Fibroblast of villous mesenchyme (primary cell): ENCODE measurements around the gene MAD1L1. TPM values are rescaled to one million over a fixed set of nuclear protein-coding genes. Genes with fewer than 3 reads are reported as not detected.

Experiments used
- DNase-seq: peaks from one replicate; pipeline ENCODE4 v3.0.0-alpha.2; 2010; ENCODE audit warnings: low read depth
- H3K4me3 ChIP-seq: 2 replicates; pipeline ENCODE4 v1.5.1; 2011; ENCODE audit warnings: low read depth, mild to moderate bottlenecking, low read length
- total RNA-seq: library from RNA; depleted of rRNA; stranded (reverse); fragments of >200 nt; gene quantifications from 2 replicates; pipeline ENCODE4 v1.2.3, GENCODE V29; 2012
- TF ChIP-seq, protein P1 (sequence below): IDR thresholded peaks from 2 replicates; pipeline ENCODE4 v1.5.1; 2012; ENCODE audit warnings: low read depth, mild to moderate bottlenecking, low read length; ENCODE audit not compliant: insufficient read depth

The MAD1L1 gene
- total RNA-seq, 1 donor = 43.6 TPM

DNA sequence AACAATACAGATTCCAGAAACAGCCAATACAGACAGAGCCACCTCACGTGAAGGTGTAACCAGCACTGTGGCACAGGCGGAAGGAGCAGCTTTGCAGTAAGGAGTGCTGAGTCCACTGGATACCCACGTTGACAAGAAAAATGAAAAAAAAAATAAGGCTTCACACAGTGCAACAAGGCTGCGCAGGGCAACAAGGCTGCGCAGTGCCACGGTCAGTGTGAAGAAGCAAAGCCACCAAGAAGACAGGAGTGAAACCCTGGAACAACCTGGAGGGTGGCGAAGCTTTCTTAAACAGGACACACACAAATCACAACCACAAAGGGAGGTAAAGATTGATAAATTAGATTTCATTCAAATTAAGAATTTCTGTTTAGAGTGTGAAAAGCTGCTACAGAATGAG is 204.0 kb downstream of the MAD1L1 start:
- no peak for DNase-seq
- TF ChIP-seq, protein P1, sequence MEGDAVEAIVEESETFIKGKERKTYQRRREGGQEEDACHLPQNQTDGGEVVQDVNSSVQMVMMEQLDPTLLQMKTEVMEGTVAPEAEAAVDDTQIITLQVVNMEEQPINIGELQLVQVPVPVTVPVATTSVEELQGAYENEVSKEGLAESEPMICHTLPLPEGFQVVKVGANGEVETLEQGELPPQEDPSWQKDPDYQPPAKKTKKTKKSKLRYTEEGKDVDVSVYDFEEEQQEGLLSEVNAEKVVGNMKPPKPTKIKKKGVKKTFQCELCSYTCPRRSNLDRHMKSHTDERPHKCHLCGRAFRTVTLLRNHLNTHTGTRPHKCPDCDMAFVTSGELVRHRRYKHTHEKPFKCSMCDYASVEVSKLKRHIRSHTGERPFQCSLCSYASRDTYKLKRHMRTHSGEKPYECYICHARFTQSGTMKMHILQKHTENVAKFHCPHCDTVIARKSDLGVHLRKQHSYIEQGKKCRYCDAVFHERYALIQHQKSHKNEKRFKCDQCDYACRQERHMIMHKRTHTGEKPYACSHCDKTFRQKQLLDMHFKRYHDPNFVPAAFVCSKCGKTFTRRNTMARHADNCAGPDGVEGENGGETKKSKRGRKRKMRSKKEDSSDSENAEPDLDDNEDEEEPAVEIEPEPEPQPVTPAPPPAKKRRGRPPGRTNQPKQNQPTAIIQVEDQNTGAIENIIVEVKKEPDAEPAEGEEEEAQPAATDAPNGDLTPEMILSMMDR = no peak

DNA sequence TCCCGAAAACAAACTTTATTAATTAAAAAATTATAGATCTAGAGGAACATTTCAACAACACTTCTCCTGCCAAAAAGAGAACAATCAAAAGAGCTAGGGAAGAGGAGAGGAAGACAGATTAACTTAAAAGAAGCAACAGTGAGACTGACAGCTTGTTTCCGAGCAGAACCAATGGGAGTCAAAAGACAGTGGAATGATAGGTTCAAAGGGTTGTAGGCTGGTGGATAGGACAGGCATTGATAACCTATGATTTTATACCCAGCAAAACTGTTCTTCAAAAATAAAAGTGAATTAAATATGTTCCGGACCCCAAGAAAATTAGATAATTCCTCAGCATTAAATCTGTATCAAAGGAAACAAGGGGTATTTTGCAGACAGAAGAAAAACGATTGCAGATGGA is 207.6 kb downstream of the MAD1L1 start:
- TF ChIP-seq, protein P1 = no peak
- H3K4me3 ChIP-seq = no peak overlapping the region
- DNase-seq = no peak

More for the DNA sequence above, 204.0 kb downstream of the MAD1L1 start:
- no peak overlapping the region for H3K4me3 ChIP-seq

DNA sequence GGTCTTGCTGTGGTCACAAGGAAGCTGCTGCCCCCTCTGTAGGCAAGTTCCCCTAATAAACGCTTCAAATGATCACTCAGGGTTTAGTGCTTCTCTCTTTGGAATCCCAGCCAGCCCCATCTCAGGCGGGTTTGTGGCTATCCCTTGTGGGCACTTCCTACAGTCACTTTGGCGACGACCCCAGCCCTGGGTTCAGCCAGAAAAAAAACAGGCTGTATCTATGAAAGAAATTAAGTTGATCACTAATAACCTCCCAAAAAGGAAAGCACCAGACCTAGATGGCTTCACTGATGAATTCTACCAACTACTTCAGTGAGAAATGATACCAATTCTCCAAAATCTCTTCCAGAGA is 208.2 kb downstream of the MAD1L1 start:
- TF ChIP-seq, protein P1 = no peak
- no peak for DNase-seq
- no peak overlapping the region for H3K4me3 ChIP-seq

DNA sequence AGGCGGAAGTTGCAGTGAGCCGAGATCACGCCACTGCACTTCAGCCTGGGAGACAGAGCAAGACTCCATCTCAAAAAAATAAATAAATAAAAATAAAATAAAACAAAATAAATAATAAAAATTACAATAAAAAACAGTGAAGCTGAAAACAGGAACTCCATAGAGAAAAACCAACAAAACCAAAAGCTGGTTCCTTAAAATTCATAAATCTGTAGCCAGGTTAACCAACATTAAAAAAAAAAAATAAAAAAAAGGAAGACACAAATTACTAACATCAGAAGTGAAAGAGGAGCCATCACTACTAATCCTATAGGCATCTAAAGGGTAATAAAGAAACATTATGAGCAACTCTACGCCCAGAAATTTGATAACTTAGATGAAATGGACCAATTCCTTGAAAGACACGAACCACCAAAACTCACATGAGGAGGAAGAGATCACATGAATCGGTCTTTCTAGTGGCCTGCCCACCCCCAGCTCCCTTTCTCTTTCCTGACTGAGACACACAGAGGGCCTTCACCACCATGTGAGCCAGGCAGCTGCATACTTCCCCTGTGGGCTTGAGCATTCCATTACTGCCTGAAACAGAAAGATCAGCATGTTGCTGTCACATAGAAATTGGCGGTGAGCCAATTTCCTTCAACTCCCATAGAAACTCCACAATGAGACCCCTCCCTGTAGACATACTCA is 208.7 kb downstream of the MAD1L1 start:
- TF ChIP-seq, protein P1 = no peak
- DNase-seq = peak; percentile 17
- no peak overlapping the region for H3K4me3 ChIP-seq

DNA sequence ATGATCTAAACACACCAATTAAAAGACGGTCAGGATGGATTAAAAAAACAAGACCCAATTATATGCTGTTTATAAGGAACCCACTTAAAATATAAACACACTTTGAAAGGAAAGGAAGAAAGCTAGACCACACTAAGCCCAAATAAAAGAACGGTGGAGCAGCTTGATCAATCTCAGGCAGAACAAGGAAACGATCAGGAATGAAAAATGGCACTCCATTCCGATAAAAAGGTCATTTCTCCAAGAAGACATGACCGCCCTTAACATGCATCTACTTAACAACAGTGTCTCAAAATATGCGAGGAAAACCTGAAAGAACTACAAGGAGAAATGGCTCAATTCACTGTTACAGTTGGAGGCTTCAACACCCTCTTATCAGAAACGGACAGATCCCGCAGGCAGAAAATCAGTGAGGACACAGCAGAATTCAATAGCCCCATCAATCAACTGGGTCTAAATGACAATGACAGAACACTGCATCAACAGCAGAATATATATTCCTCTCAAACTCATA is 210.0 kb downstream of the MAD1L1 start:
- H3K4me3 ChIP-seq = no peak overlapping the region
- no peak for DNase-seq
- TF ChIP-seq, protein P1 = no peak

DNA sequence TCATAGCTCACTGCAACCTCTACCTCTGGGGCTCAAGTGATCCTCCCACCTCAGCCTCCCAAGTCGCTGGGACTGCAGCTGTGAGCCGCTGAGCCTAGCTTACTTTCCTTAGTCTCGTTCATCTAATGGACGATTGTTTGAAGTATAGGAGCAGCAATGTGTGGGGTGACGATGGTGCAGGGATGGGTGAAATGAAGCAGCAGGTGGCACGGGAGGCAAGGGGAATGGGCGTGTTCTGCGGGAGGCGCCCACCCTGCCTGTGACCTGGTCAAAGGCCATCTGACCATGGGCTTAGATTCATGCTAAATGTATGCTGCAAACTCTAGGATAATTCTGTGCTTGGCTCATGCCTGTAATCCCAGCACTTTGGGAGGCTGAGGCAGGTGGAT is 210.7 kb downstream of the MAD1L1 start:
- TF ChIP-seq, protein P1 = no peak
- H3K4me3 ChIP-seq = no peak overlapping the region
- no peak for DNase-seq
